RCC 7860 (cell line): ENCODE data around the gene PRR14L.
"Not testable (repeated sequence)": the region's sequence is repeated elsewhere in the genome, so short reads cannot be mapped to it uniquely, and the experiment has no call there.

Experiments
- DNase-seq: peaks from one replicate; pipeline ENCODE4 v3.0.0-alpha.2; 2015; ENCODE audit warnings: low spot score
- FAIRE-seq: peaks from 2 replicates; lab custom pipeline; 2012; peaks lifted over from hg19 to GRCh38; lab: Jason Lieb, UNC

Gene PRR14L

GRCh38 chr22:31683181-31684105 is 66.5 kb downstream of the PRR14L start:
- DNase-seq, result no peak
- FAIRE-seq, result no peak

- FAIRE-seq (no peak), DNase-seq (no peak)
Observed at GRCh38 chr22:31682751-31683150, 67.2 kb downstream of the PRR14L start.

GRCh38 chr22:31681349-31682345 is 68.3 kb downstream of the PRR14L start:
- DNase-seq, result no peak
- no peak for FAIRE-seq

GRCh38 chr22:31680861-31681341 is 69.0 kb downstream of the PRR14L start:
- FAIRE-seq (peak; percentile 42), DNase-seq (peak; percentile 46)

GRCh38 chr22:31678748-31679147 is 71.2 kb downstream of the PRR14L start:
- FAIRE-seq (no peak), DNase-seq (no peak)

GRCh38 chr22:31676700-31677099 is 73.2 kb downstream of the PRR14L start:
- no peak for FAIRE-seq

GRCh38 chr22:31674219-31674618 is 75.7 kb downstream of the PRR14L start:
- DNase-seq, result not testable (repeated sequence)

More at GRCh38 chr22:31676700-31677099, 73.2 kb downstream of the PRR14L start:
- no peak for DNase-seq

GRCh38 chr22:31668849-31669248 is 81.1 kb downstream of the PRR14L start:
- not testable (repeated sequence) for FAIRE-seq, DNase-seq

More at GRCh38 chr22:31674219-31674618, 75.7 kb downstream of the PRR14L start:
- not testable (repeated sequence) for FAIRE-seq

GRCh38 chr22:31662668-31663037 is 87.3 kb downstream of the PRR14L start:
- DNase-seq (no peak), FAIRE-seq (no peak)

GRCh38 chr22:31661851-31662667 is 87.9 kb downstream of the PRR14L start, which contains the start of gene PISD:
TSS of gene PISD (minus strand) at chr22:31662215. CDS start at chr22:31662208, 7 bp downstream.
- FAIRE-seq, result peak; percentile 84
- DNase-seq, result peak; percentile 97

- peak; percentile 88 for DNase-seq
- peak; percentile 55 for FAIRE-seq
Observed at GRCh38 chr22:31660860-31661341, 89.0 kb downstream of the PRR14L start.

- peak; percentile 76 for FAIRE-seq
- peak; percentile 71 for DNase-seq
Observed at GRCh38 chr22:31659246-31659645, 90.7 kb downstream of the PRR14L start.

- FAIRE-seq (no peak), DNase-seq (no peak)
Observed at GRCh38 chr22:31654408-31654807, 95.5 kb downstream of the PRR14L start.

GRCh38 chr22:31653944-31654343 is 96.0 kb downstream of the PRR14L start:
- DNase-seq, result no peak
- no peak for FAIRE-seq

GRCh38 chr22:31652911-31653684 is 96.8 kb downstream of the PRR14L start:
- DNase-seq (peak; percentile 64), FAIRE-seq (peak; percentile 77)

GRCh38 chr22:31652088-31652487 is 97.8 kb downstream of the PRR14L start:
- FAIRE-seq (no peak), DNase-seq (no peak)

- FAIRE-seq (no peak), DNase-seq (no peak)
Observed at GRCh38 chr22:31651664-31652063, 98.3 kb downstream of the PRR14L start.

- DNase-seq, result peak; percentile 75
- FAIRE-seq, result peak; percentile 90
Observed at GRCh38 chr22:31650391-31650790, 99.5 kb downstream of the PRR14L start.
